ENCODE data around the gene DMKN. TPM values are rescaled to one million over a fixed set of nuclear protein-coding genes. Genes with fewer than 3 reads are reported as not detected.

Gene DMKN
- total RNA-seq, 1 donor from 2014 or later: 161 TPM

DNA sequence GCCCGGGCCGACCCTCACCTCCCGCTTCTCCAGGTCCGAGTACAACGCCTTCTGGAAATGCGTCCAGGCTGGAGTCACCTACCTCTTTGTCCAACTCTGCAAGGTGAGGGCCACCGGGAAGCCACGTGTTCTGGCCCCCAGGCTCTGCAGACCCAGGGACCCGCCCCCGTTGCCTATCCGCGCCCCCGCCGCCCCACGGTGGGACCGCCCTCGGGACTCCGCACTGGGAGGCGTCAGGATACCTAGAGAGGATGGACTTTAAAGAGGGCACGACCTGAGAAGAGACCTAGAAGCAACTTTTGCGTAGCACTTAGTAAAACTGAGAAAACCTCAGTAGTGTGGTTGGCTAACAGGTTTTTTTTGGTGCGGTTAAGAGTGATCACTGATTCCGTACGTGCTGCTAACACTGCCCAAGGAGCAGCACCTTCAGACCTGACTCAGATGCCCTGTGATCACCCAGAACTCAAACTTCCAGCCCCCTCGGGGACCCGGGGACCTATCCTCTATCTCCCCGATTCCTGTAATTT lies 32.5 kb upstream of the DMKN start:
- H3K36me3 Mint-ChIP-seq: peaks cover 4% of the 10 kb centered on the region
- no peaks in the 10 kb centered on the region for H3K27me3 Mint-ChIP-seq (ENCODE audit: low read depth)
- peak in 1 of 2 experiments; percentile 66 for DNase-seq (ENCODE audit: low spot score in 2 of 2, unreplicated experiment in 2 of 2)
- TF ChIP-seq, protein P1, sequence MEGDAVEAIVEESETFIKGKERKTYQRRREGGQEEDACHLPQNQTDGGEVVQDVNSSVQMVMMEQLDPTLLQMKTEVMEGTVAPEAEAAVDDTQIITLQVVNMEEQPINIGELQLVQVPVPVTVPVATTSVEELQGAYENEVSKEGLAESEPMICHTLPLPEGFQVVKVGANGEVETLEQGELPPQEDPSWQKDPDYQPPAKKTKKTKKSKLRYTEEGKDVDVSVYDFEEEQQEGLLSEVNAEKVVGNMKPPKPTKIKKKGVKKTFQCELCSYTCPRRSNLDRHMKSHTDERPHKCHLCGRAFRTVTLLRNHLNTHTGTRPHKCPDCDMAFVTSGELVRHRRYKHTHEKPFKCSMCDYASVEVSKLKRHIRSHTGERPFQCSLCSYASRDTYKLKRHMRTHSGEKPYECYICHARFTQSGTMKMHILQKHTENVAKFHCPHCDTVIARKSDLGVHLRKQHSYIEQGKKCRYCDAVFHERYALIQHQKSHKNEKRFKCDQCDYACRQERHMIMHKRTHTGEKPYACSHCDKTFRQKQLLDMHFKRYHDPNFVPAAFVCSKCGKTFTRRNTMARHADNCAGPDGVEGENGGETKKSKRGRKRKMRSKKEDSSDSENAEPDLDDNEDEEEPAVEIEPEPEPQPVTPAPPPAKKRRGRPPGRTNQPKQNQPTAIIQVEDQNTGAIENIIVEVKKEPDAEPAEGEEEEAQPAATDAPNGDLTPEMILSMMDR (IDR thresholded peaks at IDR 0.05; ENCODE audit: unreplicated experiment): no peak
- peak overlapping the region; percentile 96 for H3K27ac Mint-ChIP-seq
- H3K9me3 Mint-ChIP-seq: no peaks in the 10 kb centered on the region
- H3K4me3 Mint-ChIP-seq: peak overlapping the region; percentile 93
- peaks cover 24% of the 10 kb centered on the region for H3K4me1 Mint-ChIP-seq

DNA sequence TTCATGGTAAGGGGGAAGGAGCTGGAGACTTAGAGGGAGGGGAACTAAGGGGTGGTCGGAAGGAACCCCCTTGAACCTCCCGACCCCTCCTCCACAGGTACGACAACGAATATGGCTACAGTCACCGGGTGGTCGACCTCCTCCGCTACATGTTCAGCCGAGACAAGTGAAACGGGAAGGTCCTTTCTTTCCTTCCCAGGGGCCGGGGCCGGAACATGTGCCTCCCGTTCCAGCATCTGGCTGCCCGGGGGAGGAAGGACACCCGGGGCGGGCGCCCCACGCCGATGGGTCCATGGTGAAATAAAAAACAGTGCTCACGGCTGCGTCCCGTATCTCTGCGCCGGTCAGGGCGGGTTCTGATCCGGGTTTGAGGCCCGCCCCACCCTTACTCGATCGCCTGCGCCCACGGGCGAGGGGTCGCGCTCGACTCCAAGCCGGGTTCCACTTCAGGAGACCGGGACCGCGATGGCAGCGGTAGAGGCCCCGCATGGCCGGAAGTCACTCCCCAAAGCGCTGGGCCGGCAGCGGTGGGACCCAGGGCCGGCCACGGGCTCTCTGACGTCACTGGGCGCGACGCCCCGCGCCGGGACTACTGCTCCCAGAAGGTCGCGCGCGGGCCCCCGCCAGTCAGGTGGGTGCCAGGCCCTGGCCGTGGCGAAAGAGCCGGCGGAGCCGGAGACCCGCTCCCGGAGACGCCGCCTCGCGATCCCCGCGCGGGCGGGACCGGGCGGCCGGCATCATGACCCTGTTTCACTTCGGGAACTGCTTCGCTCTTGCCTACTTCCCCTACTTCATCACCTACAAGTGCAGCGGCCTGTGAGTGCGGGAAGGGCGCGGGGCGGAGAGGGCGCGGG lies 31.8 kb upstream of the DMKN start, which contains the start of gene TMEM147:
Gene TMEM147 (plus strand): TSS at position 626 of the 854 bp plus-strand sequence. CDS start 114 bp downstream, at position 740.
- peaks cover 24% of the 10 kb centered on the region for H3K4me1 Mint-ChIP-seq
- no peaks in the 10 kb centered on the region for H3K9me3 Mint-ChIP-seq
- peak within 1 kb of the TSS; percentile 96 for H3K27ac Mint-ChIP-seq
- peak within 1 kb of the TSS; percentile 93 for H3K4me3 Mint-ChIP-seq
- H3K36me3 Mint-ChIP-seq: peaks cover 4% of the 10 kb centered on the region
- peak; percentile 82 to 89 for DNase-seq (ENCODE audit: low spot score in 2 of 2, unreplicated experiment in 2 of 2)
- H3K27me3 Mint-ChIP-seq (ENCODE audit: low read depth): no peaks in the 10 kb centered on the region
- TF ChIP-seq, protein P1 (IDR thresholded peaks at IDR 0.05; ENCODE audit: unreplicated experiment): no peak

DNA sequence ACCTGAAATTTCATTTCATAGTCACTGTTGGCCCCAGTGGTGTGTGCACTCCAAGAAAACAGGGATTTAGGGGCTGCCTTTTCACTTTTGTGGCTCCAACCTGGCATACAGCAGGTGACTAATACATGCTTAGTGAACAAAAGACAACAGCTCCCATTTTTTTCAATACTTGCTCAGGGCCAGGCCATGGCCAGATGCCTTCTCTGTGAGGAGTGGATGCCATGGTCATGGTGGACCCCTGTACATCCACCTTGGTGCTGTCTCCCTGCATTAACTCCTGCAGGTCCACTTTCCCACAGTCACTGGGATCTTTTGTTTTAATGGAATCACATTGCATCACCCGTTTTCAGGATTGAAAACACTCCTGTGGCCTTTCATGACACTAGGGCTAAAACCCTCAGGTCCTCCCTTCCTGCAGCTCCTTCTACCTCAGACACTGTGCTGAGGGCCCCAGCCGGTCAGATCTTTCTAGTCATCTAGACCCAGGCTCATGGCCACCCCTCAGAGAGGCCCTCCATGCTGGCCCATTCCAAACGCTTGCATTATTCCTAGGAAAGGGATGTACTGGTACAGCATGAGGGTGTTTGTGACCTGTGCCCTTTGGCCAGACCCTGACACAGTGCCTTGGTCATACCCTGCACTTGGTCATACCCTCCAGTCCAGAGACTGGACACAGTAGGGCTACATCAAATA lies 30.8 kb upstream of the DMKN start:
- Mint-ChIP-seq H3K36me3 (peaks cover 4% of the 10 kb centered on the region), H3K4me1 (peaks cover 24% of the 10 kb centered on the region), H3K4me3 (peak overlapping the region; percentile 93), H3K27me3 (ENCODE audit: low read depth) (no peaks in the 10 kb centered on the region), H3K27ac (peak overlapping the region; percentile 77), H3K9me3 (no peaks in the 10 kb centered on the region)
- TF ChIP-seq, protein P1 (IDR thresholded peaks at IDR 0.05; ENCODE audit: unreplicated experiment): no peak
- no peak for DNase-seq (ENCODE audit: low spot score in 2 of 2, unreplicated experiment in 2 of 2)

DNA sequence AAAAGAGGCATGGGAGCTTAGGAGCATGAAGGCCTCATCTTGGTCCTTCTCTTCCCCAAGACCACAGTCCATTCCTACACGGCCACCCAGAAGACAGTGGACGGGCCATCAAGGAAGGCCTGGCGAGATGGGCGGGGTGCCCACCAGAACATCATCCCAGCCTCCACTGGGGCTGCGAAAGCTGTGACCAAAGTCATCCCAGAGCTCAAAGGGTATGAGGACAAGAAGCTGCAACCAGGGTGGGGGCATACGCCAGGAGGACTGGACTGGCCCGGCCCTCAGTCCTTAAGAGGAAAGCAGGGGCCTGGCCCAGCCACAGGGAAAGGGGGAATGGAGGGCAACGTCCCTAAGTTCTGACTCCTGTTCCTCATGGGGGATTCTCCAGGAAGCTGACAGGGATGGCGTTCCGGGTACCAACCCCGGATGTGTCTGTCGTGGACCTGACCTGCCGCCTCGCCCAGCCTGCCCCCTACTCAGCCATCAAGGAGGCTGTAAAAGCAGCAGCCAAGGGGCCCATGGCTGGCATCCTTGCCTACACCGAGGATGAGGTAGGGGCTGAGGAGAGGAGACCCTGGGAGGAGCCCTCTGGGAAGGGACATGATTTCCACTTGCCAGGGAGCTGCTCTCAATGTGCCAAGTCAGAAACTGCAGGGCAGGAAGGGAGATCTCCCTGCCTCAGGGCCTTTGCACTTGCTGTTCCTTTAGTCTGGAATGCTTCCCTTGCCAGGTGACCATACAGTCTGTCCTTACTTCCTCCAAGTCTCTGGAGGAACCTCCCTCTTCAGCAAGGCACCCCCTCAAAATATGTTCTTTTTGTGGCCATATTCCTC lies 30.0 kb upstream of the DMKN start:
- no peaks in the 10 kb centered on the region for H3K9me3 Mint-ChIP-seq
- H3K4me1 Mint-ChIP-seq: peaks cover 24% of the 10 kb centered on the region
- peaks cover 4% of the 10 kb centered on the region for H3K36me3 Mint-ChIP-seq
- DNase-seq (ENCODE audit: low spot score in 2 of 2, unreplicated experiment in 2 of 2): no peak
- H3K27ac Mint-ChIP-seq: no peak overlapping the region
- no peaks in the 10 kb centered on the region for H3K27me3 Mint-ChIP-seq (ENCODE audit: low read depth)
- peak overlapping the region; percentile 93 for H3K4me3 Mint-ChIP-seq
- TF ChIP-seq, protein P1 (IDR thresholded peaks at IDR 0.05; ENCODE audit: unreplicated experiment): no peak

DNA sequence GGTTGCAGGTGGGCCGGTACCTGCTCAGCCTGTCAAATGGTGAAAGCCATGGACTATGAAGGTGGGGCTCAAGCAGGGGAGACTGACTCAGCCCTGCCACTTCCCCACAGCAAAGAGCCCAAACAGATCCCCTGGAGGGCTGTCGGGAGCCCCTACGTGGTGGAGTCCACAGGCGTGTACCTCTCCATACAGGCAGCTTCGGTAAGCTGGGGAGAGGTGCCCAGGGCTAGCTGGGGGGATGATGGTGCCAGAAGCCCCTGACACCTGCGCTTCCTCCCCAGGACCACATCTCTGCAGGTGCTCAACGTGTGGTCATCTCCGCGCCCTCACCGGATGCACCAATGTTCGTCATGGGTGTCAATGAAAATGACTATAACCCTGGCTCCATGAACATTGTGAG lies 28.8 kb upstream of the DMKN start:
- no peak for DNase-seq (ENCODE audit: low spot score in 2 of 2, unreplicated experiment in 2 of 2)
- Mint-ChIP-seq H3K4me1 (peaks cover 21% of the 10 kb centered on the region), H3K27ac (no peak overlapping the region), H3K9me3 (no peaks in the 10 kb centered on the region), H3K27me3 (ENCODE audit: low read depth) (no peaks in the 10 kb centered on the region), H3K36me3 (peaks cover 4% of the 10 kb centered on the region), H3K4me3 (no peak overlapping the region)
- TF ChIP-seq, protein P1 (IDR thresholded peaks at IDR 0.05; ENCODE audit: unreplicated experiment): no peak

All from mesothelial cell of epicardium (in vitro differentiated cells).